PFSK-1 (cell line): ENCODE measurements around the gene CAPZA1.

Source experiments
- SIN3A ChIP-seq: IDR thresholded peaks from 2 replicates; pipeline ENCODE4 v1.6.1; 2012; ENCODE audit warnings: mild to moderate bottlenecking, low read length, moderate library complexity, borderline replicate concordance; ENCODE audit not compliant: insufficient read depth
- TAF1 ChIP-seq: IDR thresholded peaks from 2 replicates; pipeline ENCODE4 v1.6.1; 2012; ENCODE audit warnings: low read length, control low read depth, borderline replicate concordance; ENCODE audit not compliant: insufficient read depth

- no peak for TF ChIP-seq TAF1
- TF ChIP-seq SIN3A: no peak
These were observed 26.6 kb downstream of the CAPZA1 start for GRCh38 chr1:112646225-112646624.
